Right lung (tissue), 5 donors: Measurements from ENCODE around the gene GABBR1. TPM values are rescaled to one million over a fixed set of nuclear protein-coding genes. Genes with fewer than 3 reads are reported as not detected.

Experiments used
- DNase-seq, 2 donors: peaks; one replicate each; pipeline ENCODE4 v3.0.0-alpha.2; 2013
- polyA plus RNA-seq, 5 donors: library from polyadenylated mRNA; unstranded; fragments of 120-200 nt; gene quantifications; one replicate each; pipeline versions ENCODE4 v1.2.1 to v1.2.3, GENCODE V29; 2013; ENCODE audit warnings: inconsistent platforms in 1 of 5, low replicate concordance in 1 of 5; ENCODE audit not compliant: insufficient read length in 5 of 5, insufficient read depth in 1 of 5

GABBR1 gene
- polyA plus RNA-seq, 5 donors, result 85.5 to 122 (median 88.1) TPM

GRCh38 chr6:29528988-29529560 lies 103.9 kb downstream of the GABBR1 start:
- DNase-seq, result no peak

- no peak for DNase-seq
Observed at GRCh38 chr6:29528300-29528931, 104.6 kb downstream of the GABBR1 start.

- DNase-seq, result no peak
Observed at GRCh38 chr6:29527564-29527963, 105.4 kb downstream of the GABBR1 start.

- DNase-seq, result no peak
Observed at GRCh38 chr6:29527126-29527525, 105.9 kb downstream of the GABBR1 start.

- no peak for DNase-seq
Observed at GRCh38 chr6:29525311-29525639, 107.7 kb downstream of the GABBR1 start.

GRCh38 chr6:29524444-29525310 lies 108.3 kb downstream of the GABBR1 start:
- DNase-seq, result no peak

GRCh38 chr6:29524044-29524443 lies 108.9 kb downstream of the GABBR1 start:
- DNase-seq, result no peak

- no peak for DNase-seq
Observed at GRCh38 chr6:29522227-29522626, 110.8 kb downstream of the GABBR1 start.

GRCh38 chr6:29521006-29521680 lies 111.8 kb downstream of the GABBR1 start:
- DNase-seq, result no peak

GRCh38 chr6:29520232-29520631 lies 112.8 kb downstream of the GABBR1 start:
- DNase-seq, result no peak

GRCh38 chr6:29519291-29520010 lies 113.5 kb downstream of the GABBR1 start:
- DNase-seq, result no peak

- no peak for DNase-seq
Observed at GRCh38 chr6:29517728-29518440, 115.1 kb downstream of the GABBR1 start.

- DNase-seq, result no peak
Observed at GRCh38 chr6:29517245-29517644, 115.7 kb downstream of the GABBR1 start.

- no peak for DNase-seq
Observed at GRCh38 chr6:29516108-29516507, 116.9 kb downstream of the GABBR1 start.

GRCh38 chr6:29510746-29511300 lies 122.2 kb downstream of the GABBR1 start:
- no peak for DNase-seq

- no peak for DNase-seq
Observed at GRCh38 chr6:29510202-29510601, 122.8 kb downstream of the GABBR1 start.
